ENCODE results near the gene ATP7B.
"Not testable (repeated sequence)": the region's sequence is repeated elsewhere in the genome, so short reads cannot be mapped to it uniquely, and the experiment has no call there.

Gene ATP7B

GRCh38 chr13:51988988-51989618 is 22.1 kb downstream of the ATP7B start:
- H3K27ac ChIP-seq = no peak overlapping the region
- no peak for TF ChIP-seq CTCF (conservative IDR thresholded peaks at IDR 0.05)

GRCh38 chr13:51984904-51985303 is 26.3 kb downstream of the ATP7B start:
- H3K27ac ChIP-seq = not testable (repeated sequence)

- H3K27ac ChIP-seq = not testable (repeated sequence)
Observed at GRCh38 chr13:51983292-51983691, 28.0 kb downstream of the ATP7B start.

GRCh38 chr13:51981355-51981754 is 29.9 kb downstream of the ATP7B start:
- H3K27ac ChIP-seq = peak overlapping the region; percentile 50
- TF ChIP-seq CTCF (conservative IDR thresholded peaks at IDR 0.05) = no peak

GRCh38 chr13:51980908-51981307 is 30.3 kb downstream of the ATP7B start:
- TF ChIP-seq CTCF (conservative IDR thresholded peaks at IDR 0.05) = no peak
- H3K27ac ChIP-seq = peak overlapping the region; percentile 50

- TF ChIP-seq CTCF (conservative IDR thresholded peaks at IDR 0.05) = no peak
- H3K27ac ChIP-seq = no peak overlapping the region
Observed at GRCh38 chr13:51978796-51979556, 32.3 kb downstream of the ATP7B start.

GRCh38 chr13:51977625-51978024 is 33.6 kb downstream of the ATP7B start:
- no peak for TF ChIP-seq CTCF (conservative IDR thresholded peaks at IDR 0.05)
- H3K27ac ChIP-seq = no peak overlapping the region

GRCh38 chr13:51976890-51977289 is 34.4 kb downstream of the ATP7B start:
- no peak for TF ChIP-seq CTCF (conservative IDR thresholded peaks at IDR 0.05)
- no peak overlapping the region for H3K27ac ChIP-seq
